ENCODE results near the gene TRPM3.

TRPM3 gene

DNA sequence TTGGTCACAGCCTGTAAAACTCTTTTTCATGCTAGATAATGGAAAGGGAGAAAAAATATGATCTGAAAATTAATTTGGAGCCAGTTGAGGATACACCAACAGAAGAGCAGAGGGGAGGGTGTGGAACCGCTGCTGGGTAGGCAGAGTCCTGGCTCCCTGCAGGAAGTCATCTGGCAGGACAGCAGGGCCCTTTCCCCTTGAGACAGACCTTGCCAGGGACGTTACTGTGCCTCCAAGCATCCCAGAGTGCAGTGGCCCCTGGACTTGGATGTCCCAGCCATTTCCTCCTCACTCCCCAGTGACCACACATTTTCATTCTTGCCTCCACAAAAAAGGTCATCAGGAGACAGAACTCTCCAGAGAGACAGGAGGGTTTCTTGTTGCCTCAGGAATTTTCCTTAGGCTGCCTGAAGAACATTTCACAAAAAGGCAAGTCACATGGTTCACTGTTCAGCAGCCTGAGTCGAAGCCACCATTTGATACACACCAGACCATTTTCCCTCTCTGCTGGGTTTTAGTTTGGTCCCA, 5.9 kb downstream of the TRPM3 start:
- no peak overlapping the region for H2AFZ ChIP-seq (ENCODE audit: low read length)
- no peak overlapping the region for H3K4me2 ChIP-seq (ENCODE audit: low read depth, low read length)
- H3K36me3 ChIP-seq (replicated peaks; ENCODE audit: insufficient read depth, low read length) = no peaks in the 10 kb centered on the region
- DNase-seq = no peak
- TF ChIP-seq EZH2 (optimal IDR thresholded peaks at IDR 0.05; ENCODE audit: low read depth, low read length) = no peak
- no peak for TF ChIP-seq EZH2phosphoT487 (IDR thresholded peaks at IDR 0.05; ENCODE audit: low read length)
- TF ChIP-seq, protein P1, sequence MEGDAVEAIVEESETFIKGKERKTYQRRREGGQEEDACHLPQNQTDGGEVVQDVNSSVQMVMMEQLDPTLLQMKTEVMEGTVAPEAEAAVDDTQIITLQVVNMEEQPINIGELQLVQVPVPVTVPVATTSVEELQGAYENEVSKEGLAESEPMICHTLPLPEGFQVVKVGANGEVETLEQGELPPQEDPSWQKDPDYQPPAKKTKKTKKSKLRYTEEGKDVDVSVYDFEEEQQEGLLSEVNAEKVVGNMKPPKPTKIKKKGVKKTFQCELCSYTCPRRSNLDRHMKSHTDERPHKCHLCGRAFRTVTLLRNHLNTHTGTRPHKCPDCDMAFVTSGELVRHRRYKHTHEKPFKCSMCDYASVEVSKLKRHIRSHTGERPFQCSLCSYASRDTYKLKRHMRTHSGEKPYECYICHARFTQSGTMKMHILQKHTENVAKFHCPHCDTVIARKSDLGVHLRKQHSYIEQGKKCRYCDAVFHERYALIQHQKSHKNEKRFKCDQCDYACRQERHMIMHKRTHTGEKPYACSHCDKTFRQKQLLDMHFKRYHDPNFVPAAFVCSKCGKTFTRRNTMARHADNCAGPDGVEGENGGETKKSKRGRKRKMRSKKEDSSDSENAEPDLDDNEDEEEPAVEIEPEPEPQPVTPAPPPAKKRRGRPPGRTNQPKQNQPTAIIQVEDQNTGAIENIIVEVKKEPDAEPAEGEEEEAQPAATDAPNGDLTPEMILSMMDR (IDR thresholded peaks at IDR 0.05; ENCODE audit: low read length) = no peak
- no peak overlapping the region for H3K9ac ChIP-seq (ENCODE audit: low read length)
- no peaks in the 10 kb centered on the region for H3K27me3 ChIP-seq (replicated peaks; ENCODE audit: insufficient read depth, low read length)
- no peak overlapping the region for H3K27ac ChIP-seq (ENCODE audit: low read length)
- no peaks in the 10 kb centered on the region for H3K9me3 ChIP-seq (replicated peaks; ENCODE audit: insufficient read depth, low read length)
- H4K20me1 ChIP-seq (ENCODE audit: insufficient read depth, low read length) = no peaks in the 10 kb centered on the region
- no peaks in the 10 kb centered on the region for H3K4me1 ChIP-seq (ENCODE audit: low read length)
- H3K79me2 ChIP-seq (ENCODE audit: low read length) = no peaks in the 10 kb centered on the region
- H3F3A ChIP-seq (ENCODE audit: insufficient read depth, low read length) = no peaks in the 10 kb centered on the region
- H3K9me2 ChIP-seq (replicated peaks; ENCODE audit: insufficient read depth, low read length) = no peaks in the 10 kb centered on the region
- H3K4me3 ChIP-seq (ENCODE audit: low read length) = no peak overlapping the region

DNA sequence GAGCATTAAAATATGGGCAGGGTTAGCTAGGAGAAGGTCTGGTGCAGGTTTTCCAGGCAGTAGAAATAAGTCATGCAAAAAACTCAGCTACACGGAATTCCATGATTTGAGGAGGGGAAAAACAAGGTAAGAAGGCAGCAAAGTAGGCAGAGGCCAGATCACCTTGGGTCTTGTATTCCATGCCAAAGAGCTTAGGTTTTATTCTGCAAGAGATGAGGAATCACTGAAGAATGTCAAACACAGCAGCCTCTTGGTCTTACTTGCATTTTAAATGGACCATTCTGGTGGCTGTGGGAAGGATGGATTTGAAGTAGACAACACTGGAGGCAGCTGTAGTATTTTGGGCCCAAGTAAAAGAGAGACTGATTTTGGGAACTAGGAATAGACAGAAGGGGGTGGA, 8.6 kb downstream of the TRPM3 start:
- no peaks in the 10 kb centered on the region for H3K9me3 ChIP-seq (replicated peaks; ENCODE audit: insufficient read depth, low read length)
- H3K4me1 ChIP-seq (ENCODE audit: low read length) = no peaks in the 10 kb centered on the region

DNA sequence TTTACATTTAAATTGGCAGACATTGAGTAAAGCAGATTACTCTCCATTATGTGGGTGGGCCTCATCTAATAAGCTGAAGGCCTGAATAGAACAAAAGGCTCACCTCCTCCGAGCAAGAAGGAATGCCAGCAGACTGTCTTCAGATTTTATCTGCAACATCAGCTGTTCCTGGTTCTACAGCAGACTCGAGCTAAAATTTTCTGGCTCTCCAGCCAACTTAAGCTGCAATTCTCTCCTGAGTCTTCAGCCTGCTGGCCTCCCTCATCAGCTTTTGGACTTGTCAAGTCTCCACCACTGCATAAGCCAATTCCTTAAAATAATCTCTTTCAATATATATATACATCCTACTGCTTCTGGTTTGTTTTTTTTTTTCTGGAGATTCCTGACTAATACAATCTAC, 12.5 kb downstream of the TRPM3 start:
- no peaks in the 10 kb centered on the region for H3K9me3 ChIP-seq (replicated peaks; ENCODE audit: insufficient read depth, low read length)
- TF ChIP-seq EZH2 (optimal IDR thresholded peaks at IDR 0.05; ENCODE audit: low read depth, low read length) = no peak
- no peak for TF ChIP-seq EZH2phosphoT487 (IDR thresholded peaks at IDR 0.05; ENCODE audit: low read length)
- TF ChIP-seq, protein P1 (IDR thresholded peaks at IDR 0.05; ENCODE audit: low read length) = no peak
- H3K79me2 ChIP-seq (ENCODE audit: low read length) = no peaks in the 10 kb centered on the region
- no peak overlapping the region for H3K4me3 ChIP-seq (ENCODE audit: low read length)
- H3K27ac ChIP-seq (ENCODE audit: low read length) = no peak overlapping the region
- H2AFZ ChIP-seq (ENCODE audit: low read length) = no peak overlapping the region
- no peak overlapping the region for H3K9ac ChIP-seq (ENCODE audit: low read length)
- H3K9me2 ChIP-seq (replicated peaks; ENCODE audit: insufficient read depth, low read length) = no peaks in the 10 kb centered on the region
- DNase-seq = no peak
- H3F3A ChIP-seq (ENCODE audit: insufficient read depth, low read length) = no peaks in the 10 kb centered on the region
- H3K27me3 ChIP-seq (replicated peaks; ENCODE audit: insufficient read depth, low read length) = no peaks in the 10 kb centered on the region
- H3K36me3 ChIP-seq (replicated peaks; ENCODE audit: insufficient read depth, low read length) = no peaks in the 10 kb centered on the region
- no peak overlapping the region for H3K4me2 ChIP-seq (ENCODE audit: low read depth, low read length)
- no peaks in the 10 kb centered on the region for H3K4me1 ChIP-seq (ENCODE audit: low read length)
- no peaks in the 10 kb centered on the region for H4K20me1 ChIP-seq (ENCODE audit: insufficient read depth, low read length)

More for the DNA sequence above, 8.6 kb downstream of the TRPM3 start:
- H3K9me2 ChIP-seq (replicated peaks; ENCODE audit: insufficient read depth, low read length) = no peaks in the 10 kb centered on the region
- no peak overlapping the region for H3K9ac ChIP-seq (ENCODE audit: low read length)
- no peak overlapping the region for H3K4me2 ChIP-seq (ENCODE audit: low read depth, low read length)
- no peaks in the 10 kb centered on the region for H3K79me2 ChIP-seq (ENCODE audit: low read length)
- no peak for DNase-seq
- no peak overlapping the region for H3K4me3 ChIP-seq (ENCODE audit: low read length)
- no peak overlapping the region for H2AFZ ChIP-seq (ENCODE audit: low read length)
- TF ChIP-seq EZH2 (optimal IDR thresholded peaks at IDR 0.05; ENCODE audit: low read depth, low read length) (no peak), EZH2phosphoT487 (IDR thresholded peaks at IDR 0.05; ENCODE audit: low read length) (no peak)
- TF ChIP-seq, protein P1 (IDR thresholded peaks at IDR 0.05; ENCODE audit: low read length) = no peak
- H3F3A ChIP-seq (ENCODE audit: insufficient read depth, low read length) = no peaks in the 10 kb centered on the region
- H4K20me1 ChIP-seq (ENCODE audit: insufficient read depth, low read length) = no peaks in the 10 kb centered on the region
- H3K27me3 ChIP-seq (replicated peaks; ENCODE audit: insufficient read depth, low read length) = no peaks in the 10 kb centered on the region
- H3K27ac ChIP-seq (ENCODE audit: low read length) = no peak overlapping the region
- no peaks in the 10 kb centered on the region for H3K36me3 ChIP-seq (replicated peaks; ENCODE audit: insufficient read depth, low read length)
